HG02885 (cell line): ENCODE data around the gene BMAL2.

Experiments
- ATAC-seq: cut with Tn5 transposase; IDR thresholded peaks from one replicate; pipeline ENCODE4 v1.9.1; 2021; ENCODE audit warnings: mild to moderate bottlenecking; ENCODE audit not compliant: unreplicated experiment, poor library complexity

BMAL2 gene, protein sequence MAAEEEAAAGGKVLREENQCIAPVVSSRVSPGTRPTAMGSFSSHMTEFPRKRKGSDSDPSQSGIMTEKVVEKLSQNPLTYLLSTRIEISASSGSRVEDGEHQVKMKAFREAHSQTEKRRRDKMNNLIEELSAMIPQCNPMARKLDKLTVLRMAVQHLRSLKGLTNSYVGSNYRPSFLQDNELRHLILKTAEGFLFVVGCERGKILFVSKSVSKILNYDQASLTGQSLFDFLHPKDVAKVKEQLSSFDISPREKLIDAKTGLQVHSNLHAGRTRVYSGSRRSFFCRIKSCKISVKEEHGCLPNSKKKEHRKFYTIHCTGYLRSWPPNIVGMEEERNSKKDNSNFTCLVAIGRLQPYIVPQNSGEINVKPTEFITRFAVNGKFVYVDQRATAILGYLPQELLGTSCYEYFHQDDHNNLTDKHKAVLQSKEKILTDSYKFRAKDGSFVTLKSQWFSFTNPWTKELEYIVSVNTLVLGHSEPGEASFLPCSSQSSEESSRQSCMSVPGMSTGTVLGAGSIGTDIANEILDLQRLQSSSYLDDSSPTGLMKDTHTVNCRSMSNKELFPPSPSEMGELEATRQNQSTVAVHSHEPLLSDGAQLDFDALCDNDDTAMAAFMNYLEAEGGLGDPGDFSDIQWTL

DNA sequence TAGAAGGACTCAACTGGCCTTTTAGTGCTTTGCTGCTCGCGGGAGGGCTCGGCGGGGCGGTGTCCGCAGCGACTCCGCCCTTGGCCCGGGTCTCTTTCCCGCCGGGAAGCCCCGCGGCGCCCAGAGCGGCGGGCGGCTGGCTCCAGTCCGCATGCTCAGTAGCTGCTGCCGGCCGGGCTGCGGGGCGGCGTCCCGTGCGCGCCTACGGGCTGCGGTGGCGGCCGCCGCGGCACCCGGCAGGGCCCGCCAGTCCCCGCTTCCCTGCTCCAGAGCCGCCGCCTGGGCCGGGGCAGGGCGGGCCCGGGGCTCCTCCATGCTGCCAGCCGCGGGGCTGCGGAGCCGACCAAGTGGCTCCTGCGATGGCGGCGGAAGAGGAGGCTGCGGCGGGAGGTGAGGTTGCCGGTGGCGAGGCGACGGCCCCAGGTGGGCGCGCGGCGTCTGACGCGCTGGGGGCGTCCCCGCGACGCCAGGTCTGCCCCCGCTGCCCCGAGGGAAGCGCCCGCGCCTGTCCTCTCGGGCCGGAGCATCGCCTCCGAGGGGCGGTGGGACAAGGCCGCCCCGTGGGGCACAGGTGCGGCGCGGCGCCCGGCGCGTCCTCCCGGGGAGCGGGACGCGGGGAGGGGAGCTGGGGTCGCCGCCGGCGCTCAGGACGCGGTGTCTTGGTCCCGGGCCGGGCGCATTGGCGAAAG lies at the start of gene BMAL2:
Gene BMAL2, plus strand, starts transcription at position 123 of the 689 bp plus-strand sequence. Its CDS starts 237 bp downstream, at position 360.
- ATAC-seq = peak; percentile 47

DNA sequence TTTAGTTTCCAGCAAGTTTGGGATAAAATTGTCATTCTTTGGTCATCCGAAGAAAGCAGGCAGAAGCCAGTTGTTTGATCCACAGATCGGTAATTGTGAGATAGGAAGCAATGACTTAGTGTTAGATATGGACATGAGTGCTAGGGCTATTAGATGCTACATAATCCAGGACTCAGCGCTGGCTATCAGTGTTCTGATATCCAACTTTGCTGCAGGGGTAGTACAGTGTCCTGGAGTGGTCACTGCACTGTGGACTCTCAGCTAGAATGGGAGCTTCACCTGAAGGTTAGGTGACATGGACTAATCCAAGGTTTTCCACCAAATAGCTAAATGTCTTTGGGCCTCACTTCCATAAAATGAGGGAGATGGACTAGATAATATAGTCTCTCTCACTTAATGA lies 48.6 kb upstream of the BMAL2 start:
- ATAC-seq = no peak

DNA sequence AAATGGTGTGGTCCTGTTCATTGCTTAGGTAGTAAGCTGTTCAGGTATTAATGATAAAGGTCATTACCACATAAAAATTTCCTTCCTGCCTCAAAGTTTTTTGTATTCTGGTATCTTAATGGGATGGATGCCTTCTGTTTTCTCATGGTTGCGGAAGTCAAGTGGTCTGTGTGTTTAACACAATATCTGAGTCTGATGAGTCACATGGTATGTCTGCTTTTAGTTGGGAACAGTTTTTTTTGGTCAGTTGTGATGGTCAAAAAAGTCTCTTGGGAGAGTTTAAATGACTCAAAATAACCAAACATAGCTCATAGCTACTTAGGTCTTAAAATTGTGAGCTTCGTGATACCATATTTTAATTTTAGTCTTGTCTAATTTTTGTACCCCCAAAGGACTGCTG lies 47.9 kb upstream of the BMAL2 start:
- peak; percentile 84 for ATAC-seq

DNA sequence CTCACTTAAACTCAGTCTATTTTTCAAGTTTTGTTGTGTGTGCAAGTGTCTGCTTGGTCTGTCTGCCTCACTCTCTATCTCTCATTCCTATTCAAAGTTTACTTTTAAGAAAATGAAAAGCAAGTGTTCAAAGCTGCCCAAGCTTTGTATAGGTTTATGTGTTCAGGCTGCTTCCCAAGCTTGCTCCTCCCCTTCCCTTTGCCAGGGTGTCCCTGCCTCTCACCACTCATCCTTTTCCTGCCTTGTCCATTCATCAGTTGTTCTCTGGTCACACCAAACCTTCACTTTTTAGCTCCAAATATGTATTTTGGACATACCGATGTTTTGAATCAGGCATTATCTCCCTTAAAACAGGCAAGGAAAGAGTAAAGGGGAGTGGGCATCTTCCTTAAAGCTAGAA lies 47.2 kb upstream of the BMAL2 start:
- ATAC-seq = no peak

DNA sequence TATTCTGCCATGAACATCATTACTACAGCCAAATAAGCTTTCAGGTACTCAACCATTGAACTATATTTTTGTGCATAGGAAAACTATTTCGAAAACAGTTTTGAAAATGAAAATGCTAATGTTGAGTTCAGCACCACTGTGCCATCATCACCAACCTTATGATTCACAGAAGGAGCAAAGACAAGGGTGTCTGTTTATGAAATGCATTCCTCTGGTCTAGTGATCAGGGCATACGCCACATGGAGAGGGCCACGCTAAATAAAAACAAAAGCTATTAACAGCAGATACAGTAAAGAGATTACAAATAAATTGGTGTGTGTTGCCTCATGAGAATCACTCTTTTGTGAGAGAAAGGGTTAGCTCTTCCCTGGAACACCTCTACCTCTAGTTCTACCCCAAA lies 43.2 kb upstream of the BMAL2 start:
- ATAC-seq = no peak

DNA sequence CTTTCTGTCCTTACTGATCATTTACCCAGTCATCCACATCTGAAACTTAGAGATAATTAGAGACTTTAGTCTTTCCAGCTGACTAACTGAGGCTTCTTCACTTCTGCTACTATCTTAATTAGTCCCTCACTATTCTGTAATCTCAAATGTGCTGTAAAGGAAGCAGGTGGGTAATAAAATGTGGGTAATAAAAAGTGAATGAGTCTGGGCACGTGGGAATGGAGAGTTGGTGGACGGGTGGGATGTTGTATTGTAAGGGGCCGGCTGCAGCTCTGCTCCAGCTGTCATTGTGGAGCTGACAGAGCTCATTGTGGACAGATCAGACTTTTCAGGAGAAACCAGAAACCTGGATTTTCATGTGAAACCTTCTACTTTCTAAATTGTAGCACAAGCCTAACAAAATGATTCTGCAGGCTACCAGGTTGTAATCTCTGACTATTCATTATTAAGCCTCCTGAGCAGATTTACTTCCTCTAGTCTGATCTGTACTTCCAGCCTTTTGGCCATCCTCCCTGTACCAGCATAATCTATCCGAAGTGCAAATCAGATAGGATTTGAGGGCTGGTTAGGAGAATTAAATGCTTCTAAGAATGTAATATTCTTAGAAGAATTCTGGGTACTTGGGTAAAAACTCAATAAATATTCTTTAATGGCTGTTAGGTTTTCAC lies 42.0 kb upstream of the BMAL2 start:
- no peak for ATAC-seq

DNA sequence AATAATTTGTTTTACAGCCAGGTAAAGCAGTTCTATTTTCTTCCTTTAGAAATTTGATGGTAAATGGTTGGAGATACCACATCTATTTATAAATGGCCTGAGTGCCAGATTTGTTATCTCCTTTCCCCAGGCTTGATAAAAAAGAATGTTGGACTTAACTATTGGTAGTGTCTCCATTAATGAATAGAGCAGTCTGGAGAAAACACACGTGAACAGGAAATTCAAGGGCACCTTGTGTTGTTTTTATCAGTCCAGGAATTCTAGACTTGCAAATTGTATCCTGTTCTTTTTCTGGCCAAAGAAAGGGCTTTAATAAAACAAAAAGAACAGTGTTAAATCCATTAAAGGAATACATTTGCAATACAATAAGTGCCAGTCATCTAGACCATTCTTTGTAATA lies 40.8 kb upstream of the BMAL2 start:
- ATAC-seq = no peak

DNA sequence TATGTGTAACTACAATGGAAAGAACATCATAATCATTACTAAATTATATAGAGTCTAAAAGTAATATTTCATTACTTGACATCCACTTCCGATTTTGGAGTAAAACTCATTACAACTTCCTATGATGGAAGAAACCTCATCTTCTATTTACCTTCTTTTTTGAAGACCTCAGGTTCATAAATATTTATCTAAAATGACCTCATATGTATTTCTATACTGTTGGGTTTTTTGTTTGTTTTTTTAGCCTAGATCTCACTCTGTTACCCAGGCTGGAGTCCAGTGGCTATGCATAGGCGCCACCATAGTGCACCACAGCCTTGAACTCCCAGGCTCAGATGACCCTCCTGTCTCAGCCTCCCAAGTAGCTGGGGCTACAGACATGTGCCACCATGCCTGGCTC lies 39.9 kb upstream of the BMAL2 start:
- no peak for ATAC-seq

DNA sequence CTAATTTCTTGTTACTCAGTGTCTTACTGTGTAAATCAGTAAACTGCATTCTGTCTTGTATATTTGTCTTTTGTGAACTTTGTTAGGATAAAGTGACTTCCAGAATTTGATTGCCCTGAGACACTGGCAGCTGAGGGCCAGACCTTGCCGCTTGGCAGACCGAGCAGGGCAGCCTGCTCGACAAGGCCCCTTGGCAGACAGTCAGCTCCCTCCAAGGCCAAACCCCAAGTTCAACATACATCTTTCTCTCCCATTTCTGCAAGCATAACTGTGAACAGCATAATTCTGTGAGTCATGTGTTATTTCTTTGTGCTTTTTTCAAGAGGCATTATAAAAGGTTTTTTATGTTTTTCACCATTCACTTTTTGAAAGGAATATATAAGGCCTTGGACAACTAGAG lies 39.2 kb upstream of the BMAL2 start:
- no peak for ATAC-seq

DNA sequence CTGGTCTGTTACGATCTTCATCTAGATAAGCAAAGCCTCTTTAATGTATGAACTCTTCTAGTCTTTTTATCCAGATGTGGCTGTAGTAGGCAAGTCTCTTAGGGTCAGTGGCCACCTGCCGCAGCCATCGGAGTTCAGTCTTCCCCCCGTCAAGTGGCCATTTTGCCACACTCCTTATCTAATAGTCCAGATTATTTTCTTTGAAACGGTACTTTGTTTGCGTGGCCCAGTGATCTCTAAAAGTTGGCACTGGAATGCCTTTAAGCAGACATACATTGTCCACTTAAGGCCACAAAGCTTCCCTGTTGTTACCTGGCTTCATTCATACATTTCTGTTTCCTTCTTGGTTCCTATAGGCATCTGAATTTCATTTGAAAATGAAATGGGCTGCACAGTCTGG lies 36.0 kb upstream of the BMAL2 start:
- ATAC-seq = no peak

DNA sequence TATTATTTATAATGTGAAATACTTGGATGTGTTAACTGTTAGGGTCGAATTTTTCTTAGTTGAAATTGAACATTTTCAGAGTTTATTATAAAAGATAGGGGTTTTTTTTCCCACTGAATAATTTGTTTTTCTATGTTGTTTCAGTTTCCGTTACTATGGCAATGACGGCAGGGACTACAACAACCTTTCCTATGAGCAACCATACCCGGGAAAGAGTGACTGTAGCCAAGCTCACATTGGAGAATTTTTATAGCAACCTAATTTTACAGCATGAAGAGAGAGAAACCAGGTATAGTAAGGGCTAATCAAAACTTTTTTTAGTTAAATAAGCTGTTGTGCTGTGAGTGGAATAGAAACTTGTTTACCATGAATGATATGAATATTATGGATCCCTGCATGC lies 35.1 kb upstream of the BMAL2 start:
- no peak for ATAC-seq

DNA sequence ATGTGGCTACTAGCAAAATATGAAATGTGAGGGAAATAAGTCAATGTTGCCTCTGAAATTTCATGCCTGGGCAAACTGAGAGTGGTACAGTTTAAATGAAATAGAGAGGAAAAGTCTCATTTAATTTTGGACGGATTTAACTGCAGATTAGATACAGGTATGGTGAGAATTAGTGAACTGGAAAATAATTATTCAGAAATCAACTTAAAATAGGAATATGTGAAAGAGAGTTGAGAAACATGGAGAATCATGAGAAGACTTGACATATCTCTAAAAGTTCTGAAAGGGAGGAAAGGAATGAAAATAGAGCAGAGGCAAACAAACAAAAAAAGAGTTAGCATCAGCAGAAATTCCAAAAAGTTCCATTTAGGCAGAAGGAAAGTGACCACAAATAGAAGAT lies 33.5 kb upstream of the BMAL2 start:
- no peak for ATAC-seq

DNA sequence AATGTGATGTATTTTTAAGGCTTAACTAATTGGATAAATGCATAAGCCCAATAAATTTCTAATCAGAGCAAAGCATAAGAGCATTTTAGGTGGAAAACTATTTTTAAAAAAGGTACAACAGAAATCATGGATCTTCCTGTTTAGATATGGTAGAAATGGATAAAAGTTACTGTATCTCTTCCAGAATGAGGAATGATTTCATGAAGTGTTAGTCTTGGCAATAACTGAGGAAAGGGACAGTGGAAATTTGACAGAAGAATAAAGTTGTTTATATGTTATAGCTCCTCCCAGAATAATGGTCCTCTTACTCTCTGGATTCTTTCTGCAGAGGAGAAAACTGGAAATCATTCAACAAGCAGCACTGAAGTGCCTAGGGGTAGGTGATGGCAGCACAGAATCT lies 32.4 kb upstream of the BMAL2 start:
- no peak for ATAC-seq

DNA sequence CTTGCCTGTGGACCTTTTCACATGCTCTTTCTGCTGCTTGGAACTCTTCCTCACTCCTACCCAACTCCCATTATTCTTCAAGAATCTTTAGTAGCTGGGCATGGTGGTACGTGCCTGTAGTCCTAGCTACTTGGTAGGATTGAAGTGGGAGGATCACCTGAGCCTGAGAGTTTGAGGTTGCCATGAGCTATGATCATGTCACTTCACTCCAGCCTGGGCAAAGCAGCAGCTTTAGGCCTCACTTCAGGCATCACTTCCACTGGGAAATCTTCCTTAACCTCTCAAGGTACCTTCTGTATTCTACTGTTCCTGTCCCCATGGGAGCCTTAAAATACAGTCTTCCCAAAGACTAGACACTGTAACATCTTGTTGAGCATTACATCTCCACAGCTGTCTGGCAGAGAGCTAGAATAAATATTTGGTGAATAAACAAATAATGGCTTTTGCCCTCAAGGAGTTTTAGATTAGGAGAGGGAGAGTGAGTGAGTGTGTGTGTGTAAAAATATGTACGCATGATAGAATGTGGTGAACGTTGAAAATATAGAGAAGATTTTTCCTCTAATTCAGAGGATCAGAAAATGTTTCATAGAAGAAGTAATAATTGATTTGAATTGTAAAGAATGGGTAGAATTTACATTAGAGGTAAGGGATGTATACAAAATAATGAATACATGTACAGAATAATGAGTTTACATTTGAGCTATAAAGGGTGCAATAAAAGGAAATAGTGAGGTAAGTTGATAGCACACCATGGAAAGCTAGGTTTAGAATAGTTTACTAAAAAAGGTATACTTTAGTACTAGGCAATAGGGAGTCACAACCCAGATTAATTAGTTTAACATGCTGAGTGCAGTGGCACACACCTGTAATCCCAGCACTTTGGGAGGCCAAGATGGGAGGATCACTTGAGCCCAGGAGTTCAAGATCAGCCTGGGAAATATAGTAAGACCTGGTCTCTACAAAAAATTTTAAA lies 29.2 kb upstream of the BMAL2 start:
- ATAC-seq = no peak

DNA sequence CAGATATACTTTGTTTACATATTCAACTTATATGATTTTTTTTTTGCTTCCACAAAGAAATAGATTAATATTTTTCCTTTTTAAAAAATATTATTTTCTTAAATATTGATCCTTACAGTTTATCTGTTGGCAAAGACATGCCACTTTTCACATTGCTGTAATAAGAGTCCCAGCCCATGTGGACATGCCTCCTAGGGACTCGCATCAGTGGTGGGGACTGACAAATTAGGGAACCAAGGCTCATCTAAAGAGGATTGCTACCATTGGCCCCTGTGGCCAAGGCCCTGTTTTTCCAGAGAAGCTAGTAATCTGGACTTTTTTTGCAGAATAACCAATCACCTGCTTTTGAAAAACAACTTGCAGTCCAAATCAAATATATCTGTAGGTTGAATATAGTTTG lies 27.8 kb upstream of the BMAL2 start:
- no peak for ATAC-seq

DNA sequence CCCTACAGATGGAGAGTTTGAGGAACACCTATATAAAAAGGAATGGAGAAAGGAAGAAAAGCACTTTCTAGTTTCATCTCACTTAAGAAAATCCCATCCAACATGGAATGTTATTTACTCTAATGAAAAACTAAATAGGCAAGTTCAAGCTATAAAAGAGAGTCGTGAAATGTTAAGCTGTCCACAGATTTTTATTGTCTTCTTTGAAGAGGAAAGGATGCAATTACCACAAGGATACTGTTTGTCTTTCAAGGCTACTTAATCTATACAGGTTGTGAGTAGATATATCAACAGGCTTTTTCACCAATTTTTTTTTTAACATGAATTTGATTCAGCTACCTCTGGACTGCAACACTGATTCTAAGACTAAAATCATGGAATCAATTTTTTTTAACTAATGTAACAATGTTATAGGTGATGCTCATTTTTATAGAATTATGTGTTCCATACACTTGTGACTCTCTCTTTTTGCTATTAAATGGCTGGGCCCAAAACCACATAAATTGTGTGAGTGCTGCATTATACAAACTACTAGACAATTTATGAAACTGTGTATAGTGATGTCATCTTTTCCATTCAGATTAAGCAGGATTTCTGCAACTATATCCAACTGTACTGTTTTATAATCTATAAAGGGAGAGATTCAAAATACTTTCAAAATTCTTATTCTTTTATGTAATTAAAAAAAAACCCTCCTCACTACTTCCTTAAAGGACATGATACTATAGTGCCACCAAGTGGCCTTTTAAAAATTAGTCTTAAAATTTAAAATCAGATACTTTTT lies 26.8 kb upstream of the BMAL2 start:
- ATAC-seq = no peak

DNA sequence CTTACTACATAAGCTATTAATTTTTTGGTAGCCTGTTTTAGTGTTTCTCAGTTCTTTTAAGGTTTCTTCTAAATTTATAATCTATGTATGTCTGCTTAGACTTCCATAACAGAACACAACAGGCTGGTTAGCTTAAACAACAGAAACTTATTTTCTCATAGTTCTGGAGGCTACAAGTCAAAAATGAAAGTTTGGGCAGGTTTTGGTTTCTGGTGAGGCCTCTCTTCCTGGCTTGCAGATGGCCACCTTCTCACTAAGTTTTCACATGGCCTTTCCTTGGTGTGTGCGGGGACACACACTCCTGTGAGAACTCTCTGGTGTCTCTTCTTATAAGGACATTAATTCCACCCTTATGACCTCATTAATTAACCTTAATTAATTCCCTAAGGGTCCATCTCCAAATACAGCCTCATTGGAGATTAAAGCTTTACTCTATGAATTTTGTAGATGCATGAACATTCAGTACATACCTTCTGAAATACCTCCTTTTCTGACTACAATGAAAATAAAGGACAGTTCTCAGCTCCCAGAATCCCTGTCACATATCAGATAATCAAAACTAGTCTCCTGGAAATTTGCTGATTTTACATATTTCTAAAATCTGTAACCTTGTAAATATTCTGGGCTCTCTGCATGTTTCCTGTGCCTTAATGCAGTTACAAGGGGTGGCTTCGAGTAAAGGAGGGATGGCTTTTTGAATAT lies 23.2 kb upstream of the BMAL2 start:
- peak; percentile 75 for ATAC-seq

DNA sequence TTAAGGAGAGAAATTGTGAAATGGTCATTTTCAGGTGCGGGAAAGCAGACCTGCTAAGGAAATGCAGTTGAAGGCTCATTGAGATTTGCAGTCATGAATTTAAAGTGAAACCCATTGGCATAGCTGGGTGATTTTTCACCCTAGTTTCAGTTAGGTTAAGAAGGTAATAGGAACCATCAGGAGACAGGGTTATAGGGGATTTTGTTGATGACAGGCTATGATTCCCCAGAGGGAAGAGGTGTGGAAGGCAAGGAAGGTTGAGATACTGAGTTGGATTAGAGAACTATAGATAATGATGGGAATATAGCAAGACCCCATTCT lies 22.7 kb upstream of the BMAL2 start:
- no peak for ATAC-seq

DNA sequence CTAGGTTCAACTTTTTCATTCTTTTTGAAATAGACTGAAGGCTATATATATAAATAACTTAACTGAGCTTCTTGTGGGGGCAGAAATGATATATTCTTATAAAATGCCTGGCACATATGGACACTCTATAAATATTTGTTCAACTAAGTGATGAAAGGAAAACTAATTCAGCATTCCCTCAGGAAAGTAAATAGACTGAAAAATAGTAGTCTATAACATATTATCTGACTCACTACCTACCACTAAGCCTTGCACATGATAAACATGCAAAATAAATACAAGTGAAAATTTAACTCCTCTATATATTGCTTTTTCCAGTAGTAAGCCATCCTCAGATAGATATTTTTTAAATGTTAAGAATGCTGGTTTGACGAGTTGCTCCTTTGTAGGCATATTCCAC lies 15.7 kb upstream of the BMAL2 start:
- ATAC-seq = no peak
